Ishikawa (cell line): ENCODE data around the gene SH3YL1.

Experiments
- CEBPB ChIP-seq: IDR thresholded peaks from 2 replicates; pipeline ENCODE4 v1.6.1; 2012
- CREB1 ChIP-seq: IDR thresholded peaks from 2 replicates; pipeline ENCODE4 v1.6.1; 2012; ENCODE audit warnings: low read depth
- EGR1 ChIP-seq: IDR thresholded peaks from 2 replicates; pipeline ENCODE4 v1.6.1; 2012
- EP300 ChIP-seq: IDR thresholded peaks from 2 replicates; pipeline ENCODE4 v1.6.1; 2012; ENCODE audit warnings: borderline replicate concordance
- FOXM1 ChIP-seq: IDR thresholded peaks from 2 replicates; pipeline ENCODE4 v1.6.1; 2012; ENCODE audit warnings: low read depth, borderline replicate concordance
- NFIC ChIP-seq: IDR thresholded peaks from 2 replicates; pipeline ENCODE4 v1.6.1; 2012
- RAD21 ChIP-seq: IDR thresholded peaks from 2 replicates; pipeline ENCODE4 v1.6.1; 2012; ENCODE audit warnings: low read depth
- TAF1 ChIP-seq: IDR thresholded peaks from 2 replicates; pipeline ENCODE4 v1.6.1; 2012; ENCODE audit warnings: low read depth, mild to moderate bottlenecking
- TCF12 ChIP-seq: IDR thresholded peaks from 2 replicates; pipeline ENCODE4 v1.6.1; 2012; ENCODE audit warnings: low read depth
- TEAD4 ChIP-seq: IDR thresholded peaks from 2 replicates; pipeline ENCODE4 v1.6.1; 2012
- YY1 ChIP-seq: IDR thresholded peaks from 2 replicates; pipeline ENCODE4 v1.6.1; 2012; ENCODE audit warnings: low read depth
- ZBTB7A ChIP-seq: IDR thresholded peaks from 2 replicates; pipeline ENCODE4 v1.6.1; 2012; ENCODE audit warnings: low read depth
- TF ChIP-seq, protein P1 (sequence below): IDR thresholded peaks from 2 replicates; pipeline ENCODE4 v1.6.1; 2012; ENCODE audit warnings: low read depth, mild to moderate bottlenecking
- TF ChIP-seq, protein P2 (sequence below): IDR thresholded peaks from 2 replicates; pipeline ENCODE4 v1.6.1; 2012
- TF ChIP-seq, protein P3 (sequence below): IDR thresholded peaks from 2 replicates; pipeline ENCODE4 v1.6.1; 2012

SH3YL1 gene

DNA sequence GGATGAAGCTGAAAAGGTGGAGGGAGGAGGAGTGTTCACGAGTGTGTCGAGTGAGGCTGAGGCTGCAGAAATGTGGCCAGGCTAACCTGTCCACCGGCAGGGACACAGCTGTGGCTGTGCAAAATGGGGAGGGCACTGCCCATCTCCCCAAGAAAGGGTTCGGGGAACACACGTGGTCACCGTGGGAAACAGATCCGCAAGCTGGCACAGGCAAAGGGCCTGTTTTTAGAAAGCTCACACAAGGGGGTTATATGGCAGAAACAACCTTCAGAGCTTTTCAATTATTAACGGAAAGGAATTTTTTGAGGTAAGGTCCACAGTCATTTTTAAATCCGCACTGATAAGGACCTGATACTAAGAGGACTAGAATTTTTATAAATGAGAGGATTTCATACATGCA, 35.7 kb downstream of the SH3YL1 start:
- TF ChIP-seq CEBPB, result no peak
- TF ChIP-seq CREB1, result no peak
- TF ChIP-seq, protein P1, sequence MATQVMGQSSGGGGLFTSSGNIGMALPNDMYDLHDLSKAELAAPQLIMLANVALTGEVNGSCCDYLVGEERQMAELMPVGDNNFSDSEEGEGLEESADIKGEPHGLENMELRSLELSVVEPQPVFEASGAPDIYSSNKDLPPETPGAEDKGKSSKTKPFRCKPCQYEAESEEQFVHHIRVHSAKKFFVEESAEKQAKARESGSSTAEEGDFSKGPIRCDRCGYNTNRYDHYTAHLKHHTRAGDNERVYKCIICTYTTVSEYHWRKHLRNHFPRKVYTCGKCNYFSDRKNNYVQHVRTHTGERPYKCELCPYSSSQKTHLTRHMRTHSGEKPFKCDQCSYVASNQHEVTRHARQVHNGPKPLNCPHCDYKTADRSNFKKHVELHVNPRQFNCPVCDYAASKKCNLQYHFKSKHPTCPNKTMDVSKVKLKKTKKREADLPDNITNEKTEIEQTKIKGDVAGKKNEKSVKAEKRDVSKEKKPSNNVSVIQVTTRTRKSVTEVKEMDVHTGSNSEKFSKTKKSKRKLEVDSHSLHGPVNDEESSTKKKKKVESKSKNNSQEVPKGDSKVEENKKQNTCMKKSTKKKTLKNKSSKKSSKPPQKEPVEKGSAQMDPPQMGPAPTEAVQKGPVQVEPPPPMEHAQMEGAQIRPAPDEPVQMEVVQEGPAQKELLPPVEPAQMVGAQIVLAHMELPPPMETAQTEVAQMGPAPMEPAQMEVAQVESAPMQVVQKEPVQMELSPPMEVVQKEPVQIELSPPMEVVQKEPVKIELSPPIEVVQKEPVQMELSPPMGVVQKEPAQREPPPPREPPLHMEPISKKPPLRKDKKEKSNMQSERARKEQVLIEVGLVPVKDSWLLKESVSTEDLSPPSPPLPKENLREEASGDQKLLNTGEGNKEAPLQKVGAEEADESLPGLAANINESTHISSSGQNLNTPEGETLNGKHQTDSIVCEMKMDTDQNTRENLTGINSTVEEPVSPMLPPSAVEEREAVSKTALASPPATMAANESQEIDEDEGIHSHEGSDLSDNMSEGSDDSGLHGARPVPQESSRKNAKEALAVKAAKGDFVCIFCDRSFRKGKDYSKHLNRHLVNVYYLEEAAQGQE, result no peak
- TF ChIP-seq, protein P2, sequence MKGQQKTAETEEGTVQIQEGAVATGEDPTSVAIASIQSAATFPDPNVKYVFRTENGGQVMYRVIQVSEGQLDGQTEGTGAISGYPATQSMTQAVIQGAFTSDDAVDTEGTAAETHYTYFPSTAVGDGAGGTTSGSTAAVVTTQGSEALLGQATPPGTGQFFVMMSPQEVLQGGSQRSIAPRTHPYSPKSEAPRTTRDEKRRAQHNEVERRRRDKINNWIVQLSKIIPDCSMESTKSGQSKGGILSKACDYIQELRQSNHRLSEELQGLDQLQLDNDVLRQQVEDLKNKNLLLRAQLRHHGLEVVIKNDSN, result no peak
- TF ChIP-seq TAF1, result no peak
- no peak for TF ChIP-seq EP300
- no peak for TF ChIP-seq YY1
- TF ChIP-seq FOXM1, result no peak
- no peak for TF ChIP-seq TEAD4
- TF ChIP-seq, protein P3, sequence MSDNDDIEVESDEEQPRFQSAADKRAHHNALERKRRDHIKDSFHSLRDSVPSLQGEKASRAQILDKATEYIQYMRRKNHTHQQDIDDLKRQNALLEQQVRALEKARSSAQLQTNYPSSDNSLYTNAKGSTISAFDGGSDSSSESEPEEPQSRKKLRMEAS, result no peak
- no peak for TF ChIP-seq TCF12
- TF ChIP-seq RAD21, result no peak
- TF ChIP-seq ZBTB7A, result no peak
- TF ChIP-seq NFIC, result no peak
- TF ChIP-seq EGR1, result no peak

DNA sequence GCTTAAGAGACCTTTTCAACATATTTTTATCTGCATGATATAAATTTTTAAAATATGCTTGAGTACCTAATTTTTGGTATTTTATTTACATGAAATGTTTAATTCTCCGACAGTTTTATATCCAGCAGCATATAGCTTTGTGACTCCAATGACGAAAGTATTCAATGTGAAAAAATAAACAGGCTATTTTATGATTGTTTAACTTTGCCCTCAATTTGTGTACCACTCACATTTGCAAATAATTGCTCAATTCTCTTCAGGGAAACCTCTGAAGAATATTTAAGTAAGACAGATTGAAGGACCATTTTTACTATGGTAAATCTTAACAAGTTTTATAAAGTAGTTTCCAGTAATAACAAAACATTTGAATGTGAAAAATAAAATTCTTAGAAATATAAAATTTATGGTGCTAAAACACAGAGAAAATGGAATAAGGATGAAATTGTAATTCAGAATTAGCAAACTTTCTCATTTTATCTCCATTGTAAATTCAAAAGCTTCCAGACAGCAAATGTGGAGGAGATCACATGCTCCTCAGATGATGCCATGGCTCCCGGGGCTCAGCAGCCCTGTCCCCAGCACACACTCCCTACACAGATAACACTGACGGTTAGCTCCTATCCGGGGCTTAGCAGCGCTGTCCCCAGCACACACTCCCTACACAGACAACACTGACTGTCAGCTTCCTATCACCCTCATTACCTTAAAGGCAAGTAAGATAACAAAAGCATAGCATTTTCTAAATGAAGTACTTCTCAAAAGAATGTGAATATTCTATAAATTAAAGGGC, 39.7 kb downstream of the SH3YL1 start:
- no peak for TF ChIP-seq TEAD4
- TF ChIP-seq TAF1, result no peak
- no peak for TF ChIP-seq TCF12
- no peak for TF ChIP-seq EGR1
- TF ChIP-seq EP300, result no peak
- TF ChIP-seq ZBTB7A, result no peak
- TF ChIP-seq FOXM1, result no peak
- TF ChIP-seq YY1, result no peak
- TF ChIP-seq, protein P3, result no peak
- TF ChIP-seq CEBPB, result no peak
- TF ChIP-seq CREB1, result no peak
- TF ChIP-seq, protein P1, result no peak
- TF ChIP-seq, protein P2, result no peak
- no peak for TF ChIP-seq RAD21
- no peak for TF ChIP-seq NFIC

DNA sequence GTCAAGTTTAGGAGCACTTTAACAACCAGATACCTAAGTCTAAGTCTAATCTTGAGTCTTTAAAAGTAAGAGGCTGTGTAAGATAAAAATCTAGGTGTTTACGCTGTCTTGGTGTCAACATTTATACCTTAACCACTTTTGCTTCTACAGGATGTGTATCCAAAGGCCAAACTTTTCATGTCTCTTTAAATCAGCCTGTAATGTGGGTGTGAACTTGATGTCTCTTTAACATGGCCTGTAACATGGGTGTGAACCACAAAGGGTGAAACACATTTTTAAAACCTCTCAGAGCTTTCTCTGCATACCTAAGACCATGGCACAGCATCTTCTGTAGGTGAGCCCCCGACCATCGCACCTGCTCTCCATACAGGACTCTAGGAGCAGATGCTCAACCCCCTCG, 40.4 kb downstream of the SH3YL1 start:
- TF ChIP-seq, protein P1, result no peak
- no peak for TF ChIP-seq TEAD4
- TF ChIP-seq RAD21, result no peak
- TF ChIP-seq, protein P2, result no peak
- no peak for TF ChIP-seq CREB1
- TF ChIP-seq TCF12, result no peak
- TF ChIP-seq, protein P3, result no peak
- no peak for TF ChIP-seq NFIC
- no peak for TF ChIP-seq CEBPB
- TF ChIP-seq TAF1, result no peak
- TF ChIP-seq EGR1, result no peak
- TF ChIP-seq FOXM1, result no peak
- no peak for TF ChIP-seq EP300
- TF ChIP-seq ZBTB7A, result no peak
- no peak for TF ChIP-seq YY1
